Thoracic aorta (tissue), 2 donors: ENCODE results near the gene PHF21A. TPM values are rescaled to one million over a fixed set of nuclear protein-coding genes. Genes with fewer than 3 reads are reported as not detected.

Experiments used
- ATAC-seq: fragments of 150-250 bp; one replicate; pipeline ENCODE4 v1.8.0; 2017; ENCODE audit warnings: low read depth; ENCODE audit not compliant: insufficient number of reproducible peaks, low FRiP score
- DNase-seq: peaks from one replicate; pipeline ENCODE4 v3.0.0-alpha.2; 2020; ENCODE audit warnings: low spot score
- H3K27ac ChIP-seq, 2 donors: fragments of 200-600 bp; sonication (generic); 1 replicate in 1 of 2; 2 replicates in 1 of 2; pipeline ENCODE4 v1.5.1; 2016; ENCODE audit warnings: mild to moderate bottlenecking in 2 of 2, moderate library complexity in 2 of 2
- H3K27me3 ChIP-seq: fragments of 200-600 bp; sonication (generic); replicated peaks from 2 replicates; pipeline ENCODE4 v1.6.0; 2016; ENCODE audit warnings: mild to moderate bottlenecking; ENCODE audit not compliant: insufficient read depth
- H3K36me3 ChIP-seq: fragments of 200-600 bp; sonication (generic); one replicate; pipeline ENCODE4 v1.5.1; 2016
- H3K4me1 ChIP-seq, 2 donors: fragments of 200-600 bp; sonication (generic); 1 replicate in 1 of 2; 2 replicates in 1 of 2; pipeline versions ENCODE4 v1.5.1 to v1.6.0; 2016; ENCODE audit warnings: low read depth in 2 of 2, mild to moderate bottlenecking in 1 of 2; ENCODE audit not compliant: control insufficient read depth in 1 of 2
- H3K4me3 ChIP-seq: fragments of 200-600 bp; sonication (generic); 2 replicates; pipeline ENCODE4 v1.5.1; 2016; ENCODE audit warnings: mild to moderate bottlenecking
- H3K9me3 ChIP-seq: fragments of 200-600 bp; sonication (generic); 2 replicates; pipeline ENCODE4 v1.5.1; 2016
- total RNA-seq, 2 donors: library from RNA; depleted of rRNA; stranded (reverse); fragments of >200 nt; gene quantifications; one replicate each; pipeline versions ENCODE4 v1.1.0 to v1.2.3, GENCODE V29; 2016
- TF ChIP-seq, protein P1 (sequence below): fragments of 200-600 bp; sonication (generic); IDR thresholded peaks from one replicate; pipeline ENCODE4 v1.5.1; 2019; ENCODE audit warnings: antibody characterized with exemption

Gene PHF21A
- total RNA-seq, 2 donors from 2014 or later: 62.3 to 104 TPM

DNA sequence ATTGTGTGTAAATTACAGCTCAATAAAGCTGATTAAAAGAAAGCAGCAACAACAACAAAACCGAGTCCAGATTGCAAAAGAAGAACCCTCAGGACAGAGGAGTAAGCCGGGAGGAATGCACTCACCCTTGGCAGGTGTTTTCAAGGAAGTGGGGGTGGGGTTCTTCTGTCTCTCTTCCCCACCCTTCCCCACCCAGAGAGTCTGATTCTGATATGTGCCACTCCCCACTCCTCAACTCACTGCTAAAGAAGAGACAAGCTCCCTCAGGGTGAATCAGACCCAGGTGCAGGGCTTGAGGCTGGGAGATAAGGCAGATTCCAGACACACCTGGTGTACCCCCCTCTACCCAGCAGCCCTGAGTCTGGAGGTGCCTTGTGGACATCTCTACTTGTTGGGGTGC is 38.4 kb upstream of the PHF21A start:
- TF ChIP-seq, protein P1, sequence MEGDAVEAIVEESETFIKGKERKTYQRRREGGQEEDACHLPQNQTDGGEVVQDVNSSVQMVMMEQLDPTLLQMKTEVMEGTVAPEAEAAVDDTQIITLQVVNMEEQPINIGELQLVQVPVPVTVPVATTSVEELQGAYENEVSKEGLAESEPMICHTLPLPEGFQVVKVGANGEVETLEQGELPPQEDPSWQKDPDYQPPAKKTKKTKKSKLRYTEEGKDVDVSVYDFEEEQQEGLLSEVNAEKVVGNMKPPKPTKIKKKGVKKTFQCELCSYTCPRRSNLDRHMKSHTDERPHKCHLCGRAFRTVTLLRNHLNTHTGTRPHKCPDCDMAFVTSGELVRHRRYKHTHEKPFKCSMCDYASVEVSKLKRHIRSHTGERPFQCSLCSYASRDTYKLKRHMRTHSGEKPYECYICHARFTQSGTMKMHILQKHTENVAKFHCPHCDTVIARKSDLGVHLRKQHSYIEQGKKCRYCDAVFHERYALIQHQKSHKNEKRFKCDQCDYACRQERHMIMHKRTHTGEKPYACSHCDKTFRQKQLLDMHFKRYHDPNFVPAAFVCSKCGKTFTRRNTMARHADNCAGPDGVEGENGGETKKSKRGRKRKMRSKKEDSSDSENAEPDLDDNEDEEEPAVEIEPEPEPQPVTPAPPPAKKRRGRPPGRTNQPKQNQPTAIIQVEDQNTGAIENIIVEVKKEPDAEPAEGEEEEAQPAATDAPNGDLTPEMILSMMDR: no peak
- no peak for DNase-seq
- Histone ChIP-seq H3K36me3 (no peaks in the 10 kb centered on the region), H3K4me1 (no peaks in the 10 kb centered on the region), H3K27ac (no peak overlapping the region), H3K9me3 (no peaks in the 10 kb centered on the region), H3K27me3 (no peaks in the 10 kb centered on the region), H3K4me3 (no peak overlapping the region)
- ATAC-seq: no peak

GRCh38 chr11:46149826-46150225 is 28.6 kb upstream of the PHF21A start:
- Histone ChIP-seq H3K27ac (no peak overlapping the region), H3K4me1 (no peaks in the 10 kb centered on the region), H3K4me3 (no peak overlapping the region), H3K9me3 (peaks cover 3% of the 10 kb centered on the region), H3K36me3 (no peaks in the 10 kb centered on the region), H3K27me3 (no peaks in the 10 kb centered on the region)
- TF ChIP-seq, protein P1: no peak
- ATAC-seq (no peak), DNase-seq (no peak)

DNA sequence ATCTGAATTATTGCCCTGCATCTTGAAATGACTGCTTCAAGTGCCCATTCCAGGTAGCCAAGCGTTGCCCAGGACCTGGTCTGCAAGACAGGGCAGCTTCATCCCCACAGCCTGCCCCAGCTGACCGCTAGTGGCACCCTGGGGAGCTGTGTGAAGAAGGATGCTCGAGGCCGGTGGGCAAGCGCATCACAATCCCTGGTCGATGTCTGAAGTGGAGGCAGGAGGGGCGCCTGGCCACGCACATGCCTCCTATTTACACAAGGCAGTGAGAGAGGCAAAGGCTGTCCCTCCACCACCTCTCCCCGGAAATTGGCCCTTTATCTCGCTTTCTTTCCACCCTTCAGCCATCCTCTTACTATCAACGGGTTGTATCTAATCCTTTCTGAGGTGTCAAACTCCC is 28.1 kb upstream of the PHF21A start:
- Histone ChIP-seq H3K27me3 (no peaks in the 10 kb centered on the region), H3K4me3 (no peak overlapping the region), H3K27ac (no peak overlapping the region), H3K4me1 (no peaks in the 10 kb centered on the region), H3K9me3 (peaks cover 3% of the 10 kb centered on the region), H3K36me3 (no peaks in the 10 kb centered on the region)
- TF ChIP-seq, protein P1: no peak
- DNase-seq (no peak), ATAC-seq (no peak)

DNA sequence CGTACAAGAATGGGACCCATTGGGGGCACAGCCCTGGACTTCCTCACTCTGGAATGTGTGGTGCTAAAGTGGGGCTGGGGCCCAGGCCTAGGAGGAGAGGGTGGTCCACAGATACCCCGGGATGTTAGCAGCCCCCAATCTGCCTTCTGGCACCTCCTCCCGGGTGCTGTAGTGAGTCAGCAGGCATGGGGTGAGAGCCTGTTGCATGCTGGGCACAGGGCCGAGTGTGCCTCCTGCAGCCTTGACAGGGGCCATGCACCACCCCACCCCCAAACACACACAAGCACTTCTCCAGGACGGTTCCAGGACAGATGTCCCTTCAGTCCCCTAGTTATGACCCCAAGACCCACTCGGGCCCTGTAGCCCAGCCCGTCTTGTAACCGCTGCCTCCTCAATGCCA is 23.5 kb upstream of the PHF21A start:
- ATAC-seq (no peak), DNase-seq (no peak)
- Histone ChIP-seq H3K36me3 (no peaks in the 10 kb centered on the region), H3K27me3 (no peaks in the 10 kb centered on the region), H3K4me1 (no peaks in the 10 kb centered on the region), H3K9me3 (no peaks in the 10 kb centered on the region), H3K4me3 (no peak overlapping the region), H3K27ac (no peak overlapping the region)
- TF ChIP-seq, protein P1: no peak

- H3K27ac ChIP-seq: no peak overlapping the region
- H3K4me3 ChIP-seq: no peak overlapping the region
- DNase-seq (no peak), ATAC-seq (no peak)
- no peaks in the 10 kb centered on the region for H3K27me3 ChIP-seq
- no peaks in the 10 kb centered on the region for H3K36me3 ChIP-seq
- TF ChIP-seq, protein P1: no peak
- H3K9me3 ChIP-seq: no peaks in the 10 kb centered on the region
- H3K4me1 ChIP-seq: no peaks in the 10 kb centered on the region
Observed at GRCh38 chr11:46143049-46143806, 22.0 kb upstream of the PHF21A start.
